ENCODE data around the gene DYNC1H1.

DYNC1H1 gene

DNA sequence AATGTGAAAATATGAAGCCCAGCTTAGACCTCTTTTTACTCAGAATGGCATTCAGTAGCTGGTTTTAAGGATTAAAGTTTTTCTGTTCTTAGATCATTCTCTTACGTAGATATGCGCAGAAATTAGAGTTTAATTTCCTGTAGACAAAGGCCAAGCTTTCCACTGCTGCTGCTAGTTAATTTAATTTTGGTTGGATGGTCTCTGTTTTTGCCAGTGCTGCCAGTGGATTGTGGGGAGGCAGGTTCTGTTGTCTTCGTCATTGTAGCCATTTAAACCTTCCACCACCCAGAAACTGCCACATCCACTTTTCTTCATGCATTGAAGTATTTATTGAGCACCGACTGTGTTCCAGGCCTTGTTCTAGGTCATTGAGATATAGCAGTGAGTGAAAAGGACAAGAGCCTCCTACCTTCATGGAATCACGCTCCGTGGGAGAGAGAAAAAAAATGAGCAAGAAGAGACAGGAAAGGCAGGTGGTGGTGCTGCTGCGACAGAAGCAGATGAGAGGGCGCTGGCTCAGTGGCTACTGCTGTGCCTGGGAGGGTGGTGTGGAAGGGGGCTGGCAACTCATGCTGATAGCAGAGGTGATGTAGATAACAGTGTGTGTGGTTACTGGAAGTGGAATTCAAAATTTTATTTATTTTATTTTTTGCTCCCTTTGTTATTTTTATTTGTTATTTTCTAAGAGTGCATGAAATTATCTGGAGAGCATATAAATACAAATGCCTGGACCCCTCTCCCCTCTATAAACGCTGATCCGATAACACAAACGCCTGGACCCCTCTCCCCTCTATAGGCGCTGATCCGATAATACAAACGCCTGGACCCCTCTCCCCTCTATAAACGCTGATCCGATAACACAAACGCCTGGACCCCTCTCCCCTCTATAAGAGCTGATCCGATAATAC lies 33.3 kb downstream of the DYNC1H1 start:
- no peak for DNase-seq (ENCODE audit: low read depth)

DNA sequence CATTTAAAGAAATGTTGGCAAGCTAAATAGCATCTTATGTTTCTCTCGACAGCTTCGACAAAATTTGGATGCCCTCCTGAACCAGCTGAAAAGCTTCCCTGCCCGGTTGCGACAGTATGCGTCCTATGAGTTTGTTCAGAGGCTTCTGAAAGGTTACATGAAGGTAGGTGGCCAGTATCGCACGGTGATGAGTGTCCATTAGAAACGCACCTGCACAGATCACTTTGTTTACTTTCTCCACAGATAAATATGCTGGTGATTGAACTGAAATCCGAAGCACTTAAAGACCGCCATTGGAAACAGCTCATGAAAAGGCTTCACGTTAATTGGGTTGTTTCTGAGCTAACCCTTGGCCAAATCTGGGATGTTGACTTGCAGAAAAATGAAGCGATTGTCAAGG lies 36.5 kb downstream of the DYNC1H1 start:
- DNase-seq (ENCODE audit: low read depth), result no peak

DNA sequence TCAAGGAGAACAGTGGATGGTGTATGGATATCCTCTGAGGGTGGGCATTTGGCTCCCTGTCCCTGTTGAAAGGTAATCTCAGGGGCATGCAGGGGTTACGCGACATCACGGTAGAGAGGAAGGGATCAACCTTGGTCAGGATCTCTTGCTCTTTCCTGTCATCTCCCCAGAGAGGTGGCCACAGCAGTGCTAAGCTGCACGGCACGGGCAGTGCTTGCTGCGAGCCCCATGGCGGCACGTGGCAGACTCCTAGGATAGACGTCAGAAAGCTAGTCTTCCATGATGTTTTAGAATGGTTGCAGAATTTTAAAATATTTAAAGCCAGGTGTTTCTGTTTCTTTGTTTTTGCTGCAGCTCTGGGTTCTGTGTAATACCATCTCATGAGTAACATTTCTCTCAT lies 41.0 kb downstream of the DYNC1H1 start:
- DNase-seq (ENCODE audit: low read depth), result no peak

DNA sequence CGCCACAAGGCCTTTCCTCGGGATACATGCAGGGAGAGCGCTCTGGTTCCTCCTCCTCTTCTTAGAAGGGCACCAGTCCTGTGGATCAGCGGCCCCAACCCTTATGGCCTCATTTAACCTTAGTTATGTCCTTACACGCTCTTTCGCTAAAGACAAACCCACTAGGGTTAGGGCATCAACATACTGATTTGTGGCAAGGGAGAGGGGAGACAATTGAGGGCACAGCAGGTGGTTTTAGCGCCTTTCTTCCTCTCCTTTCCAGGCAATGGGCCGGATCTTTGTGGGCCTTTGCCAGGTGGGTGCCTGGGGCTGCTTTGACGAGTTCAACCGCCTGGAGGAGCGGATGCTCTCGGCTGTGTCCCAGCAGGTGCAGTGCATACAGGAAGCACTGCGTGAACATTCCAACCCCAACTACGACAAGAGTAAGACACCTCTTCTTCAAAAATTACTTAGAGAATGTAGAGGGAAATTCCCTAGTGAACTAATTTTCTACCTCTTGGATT lies 43.6 kb downstream of the DYNC1H1 start:
- DNase-seq (ENCODE audit: low read depth), result no peak

DNA sequence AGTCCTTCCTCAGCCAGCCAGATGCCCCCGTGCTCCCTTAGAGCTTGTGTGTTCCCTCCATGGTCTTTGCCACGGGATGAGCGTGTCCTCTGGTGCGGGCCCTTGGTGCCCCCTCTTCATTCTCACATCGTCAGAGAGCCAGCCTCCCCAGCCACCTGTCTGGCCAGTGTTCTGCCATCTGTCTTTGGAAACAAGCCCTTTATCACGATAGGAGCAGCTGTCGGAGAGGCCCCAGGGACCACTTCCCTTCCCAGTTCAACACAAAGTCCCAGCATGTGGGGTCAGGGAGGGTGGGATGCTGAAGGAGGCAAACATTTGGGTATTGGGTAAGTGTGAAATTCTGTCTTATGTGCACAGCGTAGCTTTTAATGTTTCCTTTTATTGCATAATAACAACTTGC lies 44.5 kb downstream of the DYNC1H1 start:
- no peak for DNase-seq (ENCODE audit: low read depth)

GRCh38 chr14:102011631-102012030 lies 47.3 kb downstream of the DYNC1H1 start:
- no peak for DNase-seq (ENCODE audit: low read depth)

- DNase-seq (ENCODE audit: low read depth), result no peak
Observed at GRCh38 chr14:102012336-102012735, 48.0 kb downstream of the DYNC1H1 start.

DNA sequence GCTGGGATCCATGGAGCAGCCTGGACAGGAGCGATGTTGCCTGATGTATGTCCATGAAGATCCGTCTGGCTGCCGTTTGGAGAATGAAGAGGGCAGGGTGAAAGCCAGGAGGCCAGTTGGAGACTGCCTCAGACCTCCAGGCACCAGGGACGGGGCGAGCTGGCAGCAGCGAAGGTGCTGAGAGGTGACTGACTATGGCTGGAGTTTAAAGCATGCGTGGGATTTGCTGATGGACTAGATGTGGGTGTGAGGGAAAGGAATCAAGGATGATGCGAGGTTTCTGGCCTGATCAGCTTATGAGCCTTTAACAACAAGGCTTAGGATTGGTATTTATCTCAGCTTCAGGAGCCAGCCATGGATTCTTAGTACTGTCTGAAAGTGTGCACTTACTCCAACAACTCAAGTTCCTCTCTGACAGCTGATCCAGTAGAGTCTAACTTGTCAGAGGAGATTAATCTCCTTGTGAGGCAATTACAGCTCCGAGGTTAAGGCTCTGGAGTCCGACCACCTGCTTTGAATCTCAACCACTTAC lies 49.4 kb downstream of the DYNC1H1 start:
- DNase-seq (ENCODE audit: low read depth), result no peak

GRCh38 chr14:102015045-102015685 lies 50.8 kb downstream of the DYNC1H1 start:
- DNase-seq (ENCODE audit: low read depth), result peak; percentile 22

DNA sequence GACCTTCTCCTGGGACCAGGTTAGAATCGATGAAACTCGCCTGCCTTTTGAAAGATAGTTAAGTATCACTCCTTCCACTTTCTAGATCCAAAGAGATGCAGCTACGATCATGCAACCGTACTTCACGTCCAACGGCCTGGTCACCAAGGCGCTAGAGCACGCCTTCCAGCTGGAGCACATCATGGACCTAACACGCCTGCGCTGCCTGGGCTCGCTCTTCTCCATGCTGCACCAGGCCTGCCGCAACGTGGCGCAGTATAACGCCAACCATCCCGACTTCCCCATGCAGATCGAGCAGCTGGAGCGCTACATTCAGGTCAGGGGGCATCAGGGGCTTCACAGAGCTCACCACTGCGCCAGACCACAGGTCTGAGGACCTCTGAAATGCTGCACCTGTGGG lies 51.4 kb downstream of the DYNC1H1 start:
- no peak for DNase-seq (ENCODE audit: low read depth)

DNA sequence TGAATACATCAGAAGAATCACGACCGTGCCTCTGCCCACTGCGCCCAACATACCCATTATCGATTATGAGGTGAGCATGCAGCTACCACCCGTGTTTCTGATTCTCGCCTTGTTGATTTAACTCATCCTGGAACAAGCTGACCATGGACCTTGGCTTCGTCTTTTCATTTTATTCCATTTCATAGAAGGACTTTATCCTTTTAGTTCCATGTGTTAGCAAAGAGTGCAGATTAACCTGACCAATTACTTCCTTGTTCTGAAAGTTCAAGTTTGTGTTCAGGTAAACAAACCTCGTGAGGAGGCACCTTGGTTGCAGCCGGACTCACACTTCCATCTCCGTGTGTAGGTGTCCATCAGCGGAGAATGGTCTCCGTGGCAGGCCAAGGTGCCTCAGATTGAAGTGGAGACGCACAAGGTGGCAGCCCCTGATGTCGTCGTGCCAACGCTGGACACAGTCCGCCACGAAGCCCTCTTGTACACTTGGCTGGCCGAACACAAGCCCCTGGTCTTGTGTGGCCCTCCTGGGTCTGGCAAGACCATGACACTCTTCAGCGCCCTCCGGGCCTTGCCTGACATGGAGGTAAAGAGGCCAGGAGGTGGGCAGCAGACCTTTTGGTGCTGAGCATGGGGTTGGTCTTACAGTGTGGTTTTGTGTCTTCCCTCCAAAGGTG lies 52.2 kb downstream of the DYNC1H1 start:
- no peak for DNase-seq (ENCODE audit: low read depth)

DNA sequence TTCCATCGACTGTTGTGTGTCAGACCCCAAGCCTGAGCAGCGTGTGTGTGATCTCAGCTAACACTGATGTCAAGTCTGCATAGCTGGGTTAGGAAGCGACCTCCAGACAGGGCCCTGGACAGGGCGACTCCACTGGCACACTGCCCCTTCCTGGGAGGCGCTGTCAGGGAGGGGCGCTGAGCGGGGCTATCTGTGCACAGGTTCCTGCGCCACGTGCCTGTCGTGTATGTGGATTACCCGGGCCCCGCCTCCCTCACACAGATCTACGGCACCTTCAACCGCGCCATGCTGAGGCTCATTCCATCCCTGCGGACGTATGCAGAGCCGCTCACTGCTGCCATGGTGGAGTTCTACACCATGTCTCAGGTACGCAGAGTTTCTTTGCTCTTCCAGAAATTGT lies 53.9 kb downstream of the DYNC1H1 start:
- no peak for DNase-seq (ENCODE audit: low read depth)

DNA sequence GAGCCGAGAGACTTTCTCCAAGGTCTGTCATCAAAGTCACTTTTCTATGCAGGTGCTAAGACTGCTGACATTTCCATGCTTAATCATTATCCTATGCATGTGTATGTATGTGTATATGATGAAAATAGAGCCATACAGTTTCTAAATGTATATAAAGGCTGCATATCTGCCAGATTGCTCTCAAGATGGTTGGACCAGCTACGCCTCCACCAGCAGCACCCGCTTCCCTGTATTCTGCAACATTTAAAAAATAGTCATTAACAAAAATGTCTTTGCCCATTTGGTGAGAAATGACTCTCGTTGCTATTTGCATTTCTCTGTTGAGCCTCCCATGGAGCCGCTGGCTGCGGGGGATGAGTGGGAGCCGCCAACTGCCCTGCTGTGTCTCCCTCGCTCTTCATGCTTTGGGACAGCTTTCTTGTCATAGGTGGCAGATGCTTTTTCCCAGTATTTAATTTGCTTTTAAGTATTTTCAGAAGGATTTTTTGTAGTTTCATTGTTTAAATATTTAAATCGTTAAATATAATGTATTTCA lies 54.7 kb downstream of the DYNC1H1 start:
- DNase-seq (ENCODE audit: low read depth), result no peak

DNA sequence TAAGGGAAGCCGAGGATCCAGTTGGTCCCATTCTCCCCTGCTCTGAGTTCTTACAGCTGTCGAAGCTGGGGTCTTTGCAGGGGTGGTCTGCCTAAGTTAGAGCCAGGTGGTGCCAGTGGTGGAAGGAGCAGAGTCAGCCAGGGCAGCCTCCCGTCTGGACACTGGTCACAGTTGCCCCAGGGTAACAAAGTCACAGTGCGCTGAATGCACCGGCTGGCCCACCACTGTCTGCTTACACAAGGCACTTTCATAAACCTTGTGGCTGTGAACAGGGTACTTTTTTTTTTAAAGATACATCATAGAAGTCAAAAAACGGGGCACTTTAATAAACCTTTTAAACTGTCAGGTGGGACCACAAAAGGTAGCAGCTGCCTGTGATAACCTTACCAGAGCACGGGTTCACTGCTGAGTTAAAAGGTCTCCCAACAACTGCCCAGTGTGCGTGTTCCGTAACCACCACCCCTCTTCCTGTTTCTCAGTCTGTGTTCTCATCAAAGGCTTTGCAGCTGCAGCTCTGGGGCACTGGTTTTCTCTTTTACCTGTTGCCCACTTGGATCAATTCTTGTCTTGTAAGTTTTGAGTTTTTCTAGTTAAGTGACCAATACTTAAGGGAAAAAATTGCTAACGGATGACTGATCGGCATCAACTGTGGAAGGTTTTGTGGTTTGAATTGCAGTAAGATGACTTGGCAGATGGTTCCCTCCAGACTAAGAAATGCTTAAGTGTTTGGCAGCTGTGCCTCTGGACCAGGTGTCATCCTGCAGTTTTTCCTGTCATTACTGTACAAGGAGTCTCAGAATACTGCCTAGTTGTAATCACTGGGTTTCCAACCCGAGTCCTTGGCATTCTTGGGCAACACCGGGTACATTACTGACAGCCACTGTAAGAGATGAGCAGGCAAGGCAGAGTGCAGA lies 55.9 kb downstream of the DYNC1H1 start:
- DNase-seq (ENCODE audit: low read depth), result peak; percentile 89

GRCh38 chr14:102026934-102027333 lies 62.6 kb downstream of the DYNC1H1 start:
- DNase-seq (ENCODE audit: low read depth), result no peak

GRCh38 chr14:102027951-102028350 lies 63.6 kb downstream of the DYNC1H1 start:
- no peak for DNase-seq (ENCODE audit: low read depth)

- peak; percentile 79 for DNase-seq (ENCODE audit: low read depth)
Observed at GRCh38 chr14:102028733-102029132, 64.4 kb downstream of the DYNC1H1 start.

GRCh38 chr14:102029956-102030355 lies 65.6 kb downstream of the DYNC1H1 start:
- peak; percentile 85 for DNase-seq (ENCODE audit: low read depth)

GRCh38 chr14:102033241-102033640 lies 68.9 kb downstream of the DYNC1H1 start:
- DNase-seq (ENCODE audit: low read depth), result no peak

- no peak for DNase-seq (ENCODE audit: low read depth)
Observed at GRCh38 chr14:102034301-102034700, 69.9 kb downstream of the DYNC1H1 start.

DNA sequence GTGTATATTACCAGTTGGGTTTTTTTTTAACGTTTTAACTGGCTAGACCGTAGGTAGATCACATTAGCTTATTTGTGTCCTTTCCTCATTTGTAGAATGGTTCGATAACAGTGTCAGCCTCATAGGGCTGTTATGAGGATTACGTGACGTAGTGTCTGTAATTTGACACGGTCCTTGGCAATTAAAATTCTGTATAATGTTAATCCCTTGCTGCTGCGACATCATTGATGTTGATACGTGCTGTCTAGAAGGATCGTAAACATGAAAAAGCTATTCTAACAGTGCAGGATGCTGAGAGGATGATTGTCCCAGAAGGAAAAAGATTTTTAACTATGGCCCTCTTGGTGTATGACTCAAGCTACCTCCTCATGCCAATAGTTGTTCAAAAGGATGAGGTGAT lies 71.5 kb downstream of the DYNC1H1 start:
- DNase-seq (ENCODE audit: low read depth), result no peak

Data from iris pigment epithelial cell (primary cell).